ENCODE results near the gene GPSM3.

The GPSM3 gene

GRCh38 chr6:32173051-32173727 lies 19.3 kb downstream of the GPSM3 start:
- no peak overlapping the region for H3K4me3 ChIP-seq (ENCODE audit: severe bottlenecking)
- H3K9me3 ChIP-seq (ENCODE audit: severe bottlenecking) = no peaks in the 10 kb centered on the region
- no peak for ATAC-seq (ENCODE audit: low read depth)
- no peak for DNase-seq (ENCODE audit: low spot score)
- peaks cover 26% of the 10 kb centered on the region for H3K36me3 ChIP-seq (ENCODE audit: low read depth)
- no peak overlapping the region for H3K27ac ChIP-seq (ENCODE audit: poor library complexity, severe bottlenecking)
- no peaks in the 10 kb centered on the region for H3K27me3 ChIP-seq (ENCODE audit: insufficient read depth, poor library complexity, severe bottlenecking)
- H3K4me1 ChIP-seq (ENCODE audit: insufficient read depth, poor library complexity, severe bottlenecking) = peaks cover 4% of the 10 kb centered on the region
- TF ChIP-seq CTCF (IDR thresholded peaks at IDR 0.05; ENCODE audit: poor library complexity, severe bottlenecking) = no peak

GRCh38 chr6:32171234-32171633 lies 21.2 kb downstream of the GPSM3 start:
- H3K36me3 ChIP-seq (ENCODE audit: low read depth) = peaks cover 37% of the 10 kb centered on the region
- no peak for TF ChIP-seq CTCF (IDR thresholded peaks at IDR 0.05; ENCODE audit: poor library complexity, severe bottlenecking)
- ATAC-seq (ENCODE audit: low read depth) = no peak
- H3K9me3 ChIP-seq (ENCODE audit: severe bottlenecking) = no peaks in the 10 kb centered on the region
- no peak for DNase-seq (ENCODE audit: low spot score)
- H3K4me3 ChIP-seq (ENCODE audit: severe bottlenecking) = no peak overlapping the region
- H3K27ac ChIP-seq (ENCODE audit: poor library complexity, severe bottlenecking) = no peak overlapping the region
- peaks cover 1% of the 10 kb centered on the region for H3K4me1 ChIP-seq (ENCODE audit: insufficient read depth, poor library complexity, severe bottlenecking)
- H3K27me3 ChIP-seq (ENCODE audit: insufficient read depth, poor library complexity, severe bottlenecking) = no peaks in the 10 kb centered on the region

GRCh38 chr6:32170294-32170693 lies 22.1 kb downstream of the GPSM3 start:
- no peak overlapping the region for H3K27ac ChIP-seq (ENCODE audit: poor library complexity, severe bottlenecking)
- H3K4me3 ChIP-seq (ENCODE audit: severe bottlenecking) = no peak overlapping the region
- H3K9me3 ChIP-seq (ENCODE audit: severe bottlenecking) = no peaks in the 10 kb centered on the region
- DNase-seq (ENCODE audit: low spot score) (no peak), ATAC-seq (ENCODE audit: low read depth) (no peak)
- peaks cover 40% of the 10 kb centered on the region for H3K36me3 ChIP-seq (ENCODE audit: low read depth)
- H3K27me3 ChIP-seq (ENCODE audit: insufficient read depth, poor library complexity, severe bottlenecking) = no peaks in the 10 kb centered on the region
- TF ChIP-seq CTCF (IDR thresholded peaks at IDR 0.05; ENCODE audit: poor library complexity, severe bottlenecking) = no peak
- no peaks in the 10 kb centered on the region for H3K4me1 ChIP-seq (ENCODE audit: insufficient read depth, poor library complexity, severe bottlenecking)

- no peak for TF ChIP-seq CTCF (IDR thresholded peaks at IDR 0.05; ENCODE audit: poor library complexity, severe bottlenecking)
- no peaks in the 10 kb centered on the region for H3K4me1 ChIP-seq (ENCODE audit: insufficient read depth, poor library complexity, severe bottlenecking)
- H3K27me3 ChIP-seq (ENCODE audit: insufficient read depth, poor library complexity, severe bottlenecking) = no peaks in the 10 kb centered on the region
- no peak for DNase-seq (ENCODE audit: low spot score)
- H3K36me3 ChIP-seq (ENCODE audit: low read depth) = peaks cover 40% of the 10 kb centered on the region
- no peaks in the 10 kb centered on the region for H3K9me3 ChIP-seq (ENCODE audit: severe bottlenecking)
- no peak overlapping the region for H3K27ac ChIP-seq (ENCODE audit: poor library complexity, severe bottlenecking)
- no peak overlapping the region for H3K4me3 ChIP-seq (ENCODE audit: severe bottlenecking)
- ATAC-seq (ENCODE audit: low read depth) = peak; percentile 20; the same call in 2 of the 3 replicates
Measured at GRCh38 chr6:32168807-32169591, 23.4 kb downstream of the GPSM3 start.

GRCh38 chr6:32168350-32168749 lies 24.1 kb downstream of the GPSM3 start:
- DNase-seq (ENCODE audit: low spot score) = no peak

More at GRCh38 chr6:32168350-32168749, 24.1 kb downstream of the GPSM3 start:
- no peak for ATAC-seq (ENCODE audit: low read depth)
- no peaks in the 10 kb centered on the region for H3K4me1 ChIP-seq (ENCODE audit: insufficient read depth, poor library complexity, severe bottlenecking)
- H3K27me3 ChIP-seq (ENCODE audit: insufficient read depth, poor library complexity, severe bottlenecking) = no peaks in the 10 kb centered on the region
- TF ChIP-seq CTCF (IDR thresholded peaks at IDR 0.05; ENCODE audit: poor library complexity, severe bottlenecking) = no peak
- H3K27ac ChIP-seq (ENCODE audit: poor library complexity, severe bottlenecking) = no peak overlapping the region
- H3K36me3 ChIP-seq (ENCODE audit: low read depth) = peaks cover 43% of the 10 kb centered on the region
- no peaks in the 10 kb centered on the region for H3K9me3 ChIP-seq (ENCODE audit: severe bottlenecking)
- H3K4me3 ChIP-seq (ENCODE audit: severe bottlenecking) = no peak overlapping the region

All from RWPE2 (cell line).